Psoas muscle (tissue), 8 donors: ENCODE results near the gene GPA33. TPM values are rescaled to one million over a fixed set of nuclear protein-coding genes. Genes with fewer than 3 reads are reported as not detected.

ENCODE experiments used
- ATAC-seq, 4 donors: fragments of 200-7000 bp; cut with Tn5 transposase; one replicate each; pipeline ENCODE4 v1.9.1; 2020; ENCODE audit warnings: moderate library complexity in 3 of 4, mild to moderate bottlenecking in 2 of 4
- DNase-seq, 2 donors: peaks; one replicate each; pipeline ENCODE4 v3.0.0-alpha.2; 2020
- H3K27ac ChIP-seq: fragments of 200-600 bp; one replicate; pipeline ENCODE4 v1.8.0; 2022
- H3K27me3 ChIP-seq, 3 donors: fragments of 200-600 bp in 1 of 3; one replicate each; pipeline versions ENCODE4 v1.6.1 to v1.8.0; 2013 to 2022; ENCODE audit warnings: low read length in 2 of 3, mild to moderate bottlenecking in 2 of 3, moderate library complexity in 1 of 3; ENCODE audit not compliant: insufficient read depth in 3 of 3
- H3K36me3 ChIP-seq, 2 donors: fragments of 200-600 bp in 1 of 2; one replicate each; pipeline versions ENCODE4 v1.6.1 to v1.8.0; 2013 to 2022; ENCODE audit warnings: low read depth in 1 of 2, mild to moderate bottlenecking in 1 of 2, moderate library complexity in 1 of 2; ENCODE audit not compliant: insufficient read depth in 1 of 2
- H3K4me1 ChIP-seq: fragments of 200-600 bp; one replicate; pipeline ENCODE4 v1.8.0; 2022
- H3K4me3 ChIP-seq: fragments of 200-600 bp; one replicate; pipeline ENCODE4 v1.8.0; 2022; ENCODE audit warnings: mild to moderate bottlenecking
- H3K9me3 ChIP-seq: fragments of 200-600 bp; one replicate; pipeline ENCODE4 v1.8.0; 2022
- CTCF ChIP-seq: fragments of 200-600 bp; IDR thresholded peaks from one replicate; pipeline ENCODE4 v1.8.0; 2022; ENCODE audit warnings: antibody characterized with exemption
- WGBS, 3 donors: extraction: QIAGEN DNeasy Blood & Tissue Kit; methylation state at CpG; one replicate each; pipeline versions ENCODE4 v1.1.6 to v1.1.7; 2013; 5-methylcytosine and 5-hydroxymethylcytosine counted together
- intact Hi-C, 2 donors: fragments of 100-400 bp; cut with DNase I; formaldehyde crosslinking; loops; one replicate each; pipeline versions ENCODE4 v1.11.0 to v1.14.2; 2022
- polyA plus RNA-seq, 3 donors: library from polyadenylated mRNA; stranded (reverse); fragments of 200-250 nt; gene quantifications; one replicate each; pipeline ENCODE4 v1.2.3, GENCODE V29; 2013
- total RNA-seq, 4 donors: library from RNA; stranded (reverse); fragmentation: NEBNext Ultra II Directional in 2 of 4; extraction: Animal tissue kit (Norgen Biotek cat#: 25700) in 2 of 4; gene quantifications; one replicate each; pipeline versions ENCODE4 v1.2.1 to v1.2.4, GENCODE V29; 2021 to 2023
- donor health status: healthy with polysubstance abuse.
- donor health status: DM: no; HTN: no; CAD: no; lungs with moderate emphysema.
- donor health status: Bipolar disorder and iron deficiency.
- donor health status: healthy.
- donor health status: DM: yes; HTN: yes; CAD: no.
- donor health status: DM: no; HTN: no; CAD: no.
- donor health status: DM: no; HTN: no; CAD: no.
- donor health status: DM: yes; HTN: yes; CAD: no.

The GPA33 gene
- total and polyA plus RNA-seq, 7 donors, result 0.06 to 2.2 (median 0.12) TPM; not detected in 2

- Histone ChIP-seq H3K4me1 (peaks cover 71% of the 10 kb centered on the region), H3K9me3 (peaks cover 6% of the 10 kb centered on the region), H3K36me3 (peaks cover 0 to 45% of the 10 kb centered on the region in 2 donors), H3K27me3 (no peaks in the 10 kb centered on the region), H3K27ac (peak overlapping the region; percentile 96), H3K4me3 (no peak overlapping the region)
- no peak for TF ChIP-seq CTCF
- WGBS, 3 donors, result 81 to 91% (median 88%) methylated on average over 2 of the region's 2 CpGs
- DNase-seq (no peak), ATAC-seq (no peak)
- intact Hi-C loops, result no loop called here
These were observed 11.6 kb upstream of the GPA33 start for GRCh38 chr1:167101754-167102153.

- intact Hi-C loops, result no loop called here
- Histone ChIP-seq H3K9me3 (peaks cover 6% of the 10 kb centered on the region), H3K4me3 (no peak overlapping the region), H3K27me3 (no peaks in the 10 kb centered on the region), H3K36me3 (peaks cover 0 to 48% of the 10 kb centered on the region in 2 donors), H3K4me1 (peaks cover 63% of the 10 kb centered on the region), H3K27ac (peak overlapping the region; percentile 96)
- DNase-seq (no peak), ATAC-seq (no peak)
- TF ChIP-seq CTCF, result no peak
- 93 to 97% (median 94%) methylated on average over 2 of the region's 2 CpGs for WGBS, 3 donors
These were observed 10.6 kb upstream of the GPA33 start for GRCh38 chr1:167100730-167101129.

- H3K9me3 ChIP-seq, result peaks cover 6% of the 10 kb centered on the region
- intact Hi-C loops, result no loop called here
- TF ChIP-seq CTCF, result no peak
- no peaks in the 10 kb centered on the region for H3K27me3 ChIP-seq
- peak overlapping the region; percentile 96 for H3K27ac ChIP-seq
- peaks cover 0 to 48% of the 10 kb centered on the region in 2 donors for H3K36me3 ChIP-seq
- WGBS, 3 donors, result 23 to 43% (median 33%) methylated on average over 1 of the region's 1 CpG
- H3K4me1 ChIP-seq, result peaks cover 56% of the 10 kb centered on the region
- ATAC-seq (no peak), DNase-seq (no peak)
- H3K4me3 ChIP-seq, result no peak overlapping the region
These were observed 9.7 kb upstream of the GPA33 start for GRCh38 chr1:167099851-167100250.

- H3K4me3 ChIP-seq, result peak overlapping the region; percentile 79
- ATAC-seq (peak in 1 of 4 donors; percentile 6), DNase-seq (no peak)
- intact Hi-C loops, result no loop called here
- peak overlapping the region; percentile 96 for H3K27ac ChIP-seq
- peaks cover 38% of the 10 kb centered on the region for H3K4me1 ChIP-seq
- no peaks in the 10 kb centered on the region for H3K27me3 ChIP-seq
- no peak for TF ChIP-seq CTCF
- peaks cover 6% of the 10 kb centered on the region for H3K9me3 ChIP-seq
- 17 to 19% (median 19%) methylated on average over 5 of the region's 5 CpGs for WGBS, 3 donors
- peaks cover 0 to 31% of the 10 kb centered on the region in 2 donors for H3K36me3 ChIP-seq
These were observed 5.2 kb upstream of the GPA33 start for GRCh38 chr1:167095368-167095767.

GRCh38 chr1:167094690-167095089, 4.5 kb upstream of the GPA33 start:
- Histone ChIP-seq H3K27ac (peak overlapping the region; percentile 96), H3K36me3 (peaks cover 0 to 24% of the 10 kb centered on the region in 2 donors), H3K9me3 (peaks cover 4% of the 10 kb centered on the region), H3K4me3 (peak overlapping the region; percentile 79), H3K4me1 (peaks cover 32% of the 10 kb centered on the region), H3K27me3 (no peaks in the 10 kb centered on the region)
- no peak for DNase-seq
- TF ChIP-seq CTCF, result no peak
- WGBS, 3 donors, result 21 to 42% (median 33%) methylated on average over 8 of the region's 8 CpGs
- ATAC-seq, result peak in 2 of 4 donors; percentile 19 to 20
- intact Hi-C loops, result no loop called here
